ENCODE results near the gene FBN2.

DNA sequence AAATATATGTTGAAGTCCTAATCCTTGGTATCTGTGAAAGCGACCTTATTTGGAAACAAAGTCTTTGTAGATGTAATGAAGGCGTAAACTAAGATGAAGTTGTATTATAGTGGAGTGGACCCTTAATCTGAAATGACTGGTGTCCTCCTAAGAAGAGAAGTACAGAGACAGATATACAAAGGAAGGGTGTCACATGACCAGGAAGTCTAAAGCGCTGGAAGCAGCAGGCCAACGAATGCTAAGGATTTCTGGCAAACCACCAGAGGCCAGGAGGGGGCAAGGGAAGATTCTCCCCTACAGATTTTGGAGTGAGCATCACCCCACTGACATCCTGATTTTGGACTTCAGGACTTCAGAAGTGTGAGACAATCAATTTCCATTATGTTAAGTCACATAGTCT lies 292.1 kb downstream of the FBN2 start:
- TF ChIP-seq, protein P1, sequence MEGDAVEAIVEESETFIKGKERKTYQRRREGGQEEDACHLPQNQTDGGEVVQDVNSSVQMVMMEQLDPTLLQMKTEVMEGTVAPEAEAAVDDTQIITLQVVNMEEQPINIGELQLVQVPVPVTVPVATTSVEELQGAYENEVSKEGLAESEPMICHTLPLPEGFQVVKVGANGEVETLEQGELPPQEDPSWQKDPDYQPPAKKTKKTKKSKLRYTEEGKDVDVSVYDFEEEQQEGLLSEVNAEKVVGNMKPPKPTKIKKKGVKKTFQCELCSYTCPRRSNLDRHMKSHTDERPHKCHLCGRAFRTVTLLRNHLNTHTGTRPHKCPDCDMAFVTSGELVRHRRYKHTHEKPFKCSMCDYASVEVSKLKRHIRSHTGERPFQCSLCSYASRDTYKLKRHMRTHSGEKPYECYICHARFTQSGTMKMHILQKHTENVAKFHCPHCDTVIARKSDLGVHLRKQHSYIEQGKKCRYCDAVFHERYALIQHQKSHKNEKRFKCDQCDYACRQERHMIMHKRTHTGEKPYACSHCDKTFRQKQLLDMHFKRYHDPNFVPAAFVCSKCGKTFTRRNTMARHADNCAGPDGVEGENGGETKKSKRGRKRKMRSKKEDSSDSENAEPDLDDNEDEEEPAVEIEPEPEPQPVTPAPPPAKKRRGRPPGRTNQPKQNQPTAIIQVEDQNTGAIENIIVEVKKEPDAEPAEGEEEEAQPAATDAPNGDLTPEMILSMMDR (IDR thresholded peaks at IDR 0.05) = no peak
- TF ChIP-seq POLR2AphosphoS5 (IDR thresholded peaks at IDR 0.05) = no peak
